GM19395 (cell line): ENCODE measurements around the gene LENG9.
A peak's percentile ranks its signal among the peaks of the same experiment; 100 is the strongest.
"Not testable (repeated sequence)": the region's sequence is repeated elsewhere in the genome, so short reads cannot be mapped to it uniquely, and the experiment has no call there.

ENCODE experiments used
- ATAC-seq: cut with Tn5 transposase; IDR thresholded peaks from one replicate; pipeline ENCODE4 v1.9.1; 2021; ENCODE audit warnings: mild to moderate bottlenecking, moderate library complexity; ENCODE audit not compliant: unreplicated experiment

Gene LENG9

GRCh38 chr19:54459282-54460229 lies 4.0 kb downstream of the LENG9 start:
- ATAC-seq: no peak

DNA sequence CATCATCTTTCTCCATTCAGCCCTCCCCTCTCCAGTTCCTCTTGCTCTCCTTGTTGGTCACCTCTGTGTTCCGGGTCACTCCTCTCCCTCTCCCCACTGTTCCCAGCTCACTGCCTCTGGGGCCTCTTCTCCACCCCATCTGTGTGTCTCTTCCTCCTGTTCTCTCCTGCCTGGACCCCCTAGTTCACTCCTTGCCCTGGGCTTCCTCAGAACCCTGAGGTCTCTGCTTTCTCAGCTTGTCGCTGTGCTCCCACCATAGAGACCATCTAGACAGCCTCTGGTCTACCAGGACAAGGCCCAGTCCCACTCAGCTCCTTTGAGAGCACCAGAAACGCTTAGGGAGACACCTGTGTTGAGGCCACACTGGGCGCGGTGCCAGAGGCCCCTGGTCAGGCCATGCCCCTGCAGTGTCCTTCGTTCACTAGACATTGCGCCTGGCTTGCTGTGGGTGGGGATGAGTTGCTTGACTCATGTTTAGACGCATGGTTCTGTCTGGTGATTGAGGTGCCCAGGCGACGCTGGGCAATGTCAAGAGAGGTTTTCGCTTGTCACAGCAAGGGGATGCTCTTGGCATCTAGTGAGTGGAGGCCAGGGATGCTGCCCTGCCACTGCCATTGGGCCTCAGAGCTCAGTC lies 4.8 kb downstream of the LENG9 start:
- no peak for ATAC-seq

DNA sequence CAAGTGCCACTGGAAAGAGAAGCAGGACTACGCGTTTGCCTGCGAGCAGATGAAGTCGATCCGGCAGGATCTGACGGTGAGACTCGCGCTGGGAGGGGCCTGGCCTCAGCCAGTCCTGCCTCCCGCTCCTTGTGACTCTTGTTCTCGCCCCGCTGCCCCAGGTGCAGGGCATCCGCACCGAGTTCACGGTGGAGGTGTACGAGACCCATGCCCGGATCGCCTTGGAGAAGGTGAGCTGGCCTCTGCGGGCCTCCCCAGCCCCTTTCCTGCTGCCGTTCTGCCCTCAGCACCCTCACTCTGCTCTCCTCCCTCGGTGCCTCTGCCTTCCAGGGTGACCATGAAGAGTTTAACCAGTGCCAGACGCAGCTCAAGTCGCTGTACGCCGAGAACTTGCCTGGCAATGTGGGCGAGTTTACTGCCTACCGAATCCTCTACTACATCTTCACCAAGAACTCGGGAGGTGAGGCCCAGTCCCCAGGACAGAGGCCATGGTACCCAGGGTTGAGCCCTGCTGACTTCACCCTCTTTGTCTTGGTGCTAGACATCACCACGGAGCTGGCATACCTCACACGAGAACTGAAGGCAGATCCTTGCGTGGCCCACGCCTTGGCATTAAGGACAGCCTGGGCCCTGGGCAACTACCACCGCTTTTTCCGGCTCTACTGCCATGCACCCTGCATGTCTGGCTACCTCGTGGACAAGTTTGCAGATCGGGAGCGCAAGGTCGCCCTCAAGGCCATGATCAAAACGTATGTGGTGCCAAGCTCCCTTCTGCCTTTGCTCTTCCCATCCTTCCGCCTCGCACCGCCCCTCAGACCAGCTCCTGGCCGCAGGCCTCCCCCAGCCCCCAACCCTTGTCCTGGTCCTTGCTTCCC lies 5.6 kb downstream of the LENG9 start:
- no peak for ATAC-seq

DNA sequence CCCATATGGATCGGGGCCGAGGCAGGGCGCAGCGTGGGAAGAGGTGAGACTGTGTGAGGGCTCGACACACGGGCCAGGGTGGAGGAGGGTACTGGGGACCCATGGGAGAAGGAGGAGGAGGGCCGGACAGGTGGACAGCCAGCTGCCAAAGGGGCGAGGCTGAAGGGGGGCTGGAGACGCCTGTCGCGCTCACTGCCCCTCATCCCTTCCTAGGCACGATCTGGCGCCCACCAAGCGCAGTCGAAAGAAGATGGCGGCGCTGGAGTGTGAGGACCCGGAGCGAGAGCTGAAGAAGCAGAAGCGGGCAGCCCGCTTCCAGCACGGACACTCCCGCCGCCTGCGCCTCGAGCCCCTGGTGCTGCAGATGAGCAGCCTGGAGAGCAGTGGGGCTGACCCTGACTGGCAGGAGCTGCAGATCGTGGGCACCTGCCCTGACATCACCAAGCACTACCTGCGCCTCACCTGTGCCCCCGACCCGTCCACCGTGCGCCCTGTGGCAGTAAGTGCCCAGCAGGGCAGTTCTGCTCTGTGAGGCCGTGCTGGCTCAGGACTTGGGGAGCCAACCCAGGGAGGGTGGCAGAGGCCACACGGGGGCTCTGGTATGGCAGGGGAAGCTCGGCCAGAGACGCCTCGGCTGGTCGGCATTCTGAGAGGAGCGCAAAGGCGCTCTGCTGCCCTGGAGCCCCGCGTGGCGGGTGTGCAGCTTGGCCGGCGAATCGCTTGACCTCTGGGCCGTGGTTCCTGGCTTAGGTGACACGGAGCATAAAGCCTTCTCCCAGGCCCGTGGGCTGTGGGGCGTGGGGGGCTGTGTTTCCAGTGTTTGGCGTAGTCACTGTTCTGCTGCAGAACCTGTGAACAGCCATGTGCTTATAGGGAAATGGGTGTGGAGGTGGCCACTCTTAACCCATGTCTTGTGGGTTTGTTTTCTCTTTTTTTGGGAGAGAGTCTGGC lies 6.9 kb downstream of the LENG9 start:
- ATAC-seq: no peak

- ATAC-seq: no peak
Observed at GRCh38 chr19:54455786-54456422, 7.7 kb downstream of the LENG9 start.

- no peak for ATAC-seq
Observed at GRCh38 chr19:54454781-54455675, 8.6 kb downstream of the LENG9 start.

DNA sequence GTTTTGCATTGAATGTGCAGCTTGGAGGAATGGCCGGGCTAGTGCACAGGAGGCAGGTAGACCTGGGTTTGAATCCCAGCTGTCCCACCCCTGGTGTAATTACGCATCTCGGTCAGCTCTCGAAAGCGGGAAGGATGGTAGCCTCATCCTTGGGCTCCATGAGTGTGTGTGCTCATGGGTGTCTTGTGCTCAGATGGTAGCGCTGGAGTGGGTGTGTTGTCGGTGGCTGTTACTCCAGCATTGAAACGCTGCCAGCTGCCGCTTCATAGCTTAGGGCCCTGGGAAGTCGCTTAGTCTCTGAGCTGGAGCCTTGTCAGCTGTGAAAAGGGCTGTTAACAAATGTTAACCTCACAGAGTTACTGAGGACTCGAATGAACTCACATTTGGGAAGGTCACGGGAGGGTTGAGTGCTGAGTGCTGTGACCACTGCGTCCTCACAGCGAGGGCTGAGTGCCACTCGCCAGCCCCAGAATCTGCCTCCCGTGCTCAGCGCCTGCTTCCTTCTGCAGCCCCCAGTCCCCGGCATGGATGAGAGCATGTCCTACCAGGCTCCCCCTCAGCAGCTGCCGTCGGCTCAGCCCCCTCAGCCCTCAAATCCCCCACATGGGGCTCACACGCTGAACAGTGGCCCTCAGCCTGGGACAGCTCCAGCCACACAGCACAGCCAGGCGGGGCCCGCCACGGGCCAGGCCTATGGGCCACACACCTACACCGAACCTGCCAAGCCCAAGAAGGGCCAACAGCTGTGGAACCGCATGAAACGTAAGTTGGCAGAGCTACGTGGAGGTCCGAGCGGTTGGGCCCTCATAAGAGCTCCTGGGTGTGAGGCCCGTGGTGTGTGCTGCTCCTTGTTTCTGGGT lies 9.4 kb downstream of the LENG9 start:
- ATAC-seq: no peak

- no peak for ATAC-seq
Observed at GRCh38 chr19:54452626-54453025, 11.0 kb downstream of the LENG9 start.

GRCh38 chr19:54451997-54452396 lies 11.6 kb downstream of the LENG9 start:
- ATAC-seq: no peak

DNA sequence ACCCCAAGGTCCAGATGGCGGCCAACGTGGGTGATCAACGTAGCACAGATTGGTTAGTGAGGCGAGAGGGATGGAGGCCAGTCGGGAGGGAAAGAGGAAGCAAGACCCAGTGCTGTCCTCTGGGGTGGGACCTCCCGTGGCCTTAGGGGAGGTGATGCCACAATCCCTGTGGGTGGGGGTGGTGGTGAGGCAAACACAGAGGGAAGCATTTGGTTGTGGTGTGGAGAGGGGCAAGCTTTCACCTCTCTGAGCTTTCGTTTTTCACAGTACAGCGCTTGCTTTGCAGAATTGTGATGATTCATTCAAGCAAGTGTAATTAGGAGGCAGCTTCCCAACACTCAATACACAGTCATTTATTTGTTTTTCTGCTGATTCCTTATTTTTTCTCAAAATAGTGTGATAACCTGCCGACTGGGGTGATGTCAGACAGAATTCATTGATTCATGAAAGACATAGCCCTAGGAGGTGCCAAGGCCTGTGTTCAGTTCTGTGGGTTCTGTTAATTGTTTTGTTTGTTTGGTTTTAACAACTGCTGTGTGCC lies 12.2 kb downstream of the LENG9 start:
- no peak for ATAC-seq

GRCh38 chr19:54449701-54450069 lies 13.9 kb downstream of the LENG9 start:
- ATAC-seq: no peak

GRCh38 chr19:54448774-54449700 lies 14.5 kb downstream of the LENG9 start, which contains the start of gene LENG8:
TSS of gene LENG8 (plus strand) at chr19:54449199. CDS start at chr19:54451345, 2,146 bp downstream.
- ATAC-seq: peak; percentile 87

DNA sequence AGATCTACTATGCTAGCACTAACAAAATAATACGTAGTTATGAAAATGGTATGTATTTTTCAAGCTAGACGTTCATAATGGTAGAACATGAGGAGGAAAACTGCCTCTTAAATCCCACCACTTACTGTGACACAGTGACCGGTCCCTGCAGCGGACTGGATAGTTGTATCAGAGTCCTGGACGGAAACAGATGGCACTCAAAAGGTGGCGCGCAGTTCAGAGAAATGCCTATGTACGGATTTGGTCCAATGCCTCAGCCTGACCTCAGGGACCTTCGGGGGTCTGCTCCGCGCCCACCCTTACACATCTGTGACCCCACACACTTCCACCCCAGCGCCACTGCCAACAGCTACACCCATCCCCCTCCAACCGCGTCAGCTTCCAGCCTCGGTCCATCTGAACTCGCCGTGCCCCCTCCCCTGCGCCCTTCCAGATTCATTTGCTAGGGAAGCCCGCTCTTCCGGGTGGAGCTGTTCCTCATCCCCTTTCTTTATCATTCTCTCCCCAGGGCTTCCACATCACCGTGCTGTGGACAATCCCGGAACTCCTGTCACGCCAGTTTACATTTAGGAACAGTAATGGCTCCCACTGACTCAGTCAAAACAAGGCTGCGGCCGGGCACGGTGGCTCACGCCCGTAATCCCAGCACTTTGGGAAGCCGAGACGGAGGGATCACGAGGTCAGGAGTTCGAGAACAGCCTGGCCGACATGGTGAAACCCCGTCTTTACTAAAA lies 15.4 kb downstream of the LENG9 start:
- peak; percentile 23 for ATAC-seq

GRCh38 chr19:54446349-54446748 lies 17.2 kb downstream of the LENG9 start:
- not testable (repeated sequence) for ATAC-seq

GRCh38 chr19:54444737-54445136 lies 18.8 kb downstream of the LENG9 start:
- ATAC-seq: no peak

GRCh38 chr19:54440641-54441040 lies 22.9 kb downstream of the LENG9 start:
- ATAC-seq: no peak
